BE2C (cell line): ENCODE results near the gene ALK.

Source experiments
- DNase-seq: peaks from one replicate; pipeline ENCODE4 v3.0.0-alpha.2; 2020
- H3K27me3 ChIP-seq: fragments of 250-450 bp; sonication (Bioruptor Pico); 2 replicates; pipeline ENCODE4 v1.5.1; 2020; ENCODE audit warnings: mild to moderate bottlenecking
- H3K36me3 ChIP-seq: fragments of 250-450 bp; sonication (Bioruptor Pico); 2 replicates; pipeline ENCODE4 v1.5.1; 2020; ENCODE audit warnings: mild to moderate bottlenecking
- H3K4me1 ChIP-seq: fragments of 250-450 bp; sonication (Bioruptor Pico); 2 replicates; pipeline ENCODE4 v1.5.1; 2020
- H3K4me3 ChIP-seq: 2 replicates; pipeline ENCODE4 v1.5.1; 2011; ENCODE audit warnings: low read depth, low read length
- H3K9me3 ChIP-seq: fragments of 250-450 bp; sonication (Bioruptor Pico); 2 replicates; pipeline ENCODE4 v1.5.1; 2020
- CTCF ChIP-seq: IDR thresholded peaks from 2 replicates; pipeline ENCODE4 v1.5.1; 2012; ENCODE audit warnings: mild to moderate bottlenecking, low read depth, low read length

The ALK gene

DNA sequence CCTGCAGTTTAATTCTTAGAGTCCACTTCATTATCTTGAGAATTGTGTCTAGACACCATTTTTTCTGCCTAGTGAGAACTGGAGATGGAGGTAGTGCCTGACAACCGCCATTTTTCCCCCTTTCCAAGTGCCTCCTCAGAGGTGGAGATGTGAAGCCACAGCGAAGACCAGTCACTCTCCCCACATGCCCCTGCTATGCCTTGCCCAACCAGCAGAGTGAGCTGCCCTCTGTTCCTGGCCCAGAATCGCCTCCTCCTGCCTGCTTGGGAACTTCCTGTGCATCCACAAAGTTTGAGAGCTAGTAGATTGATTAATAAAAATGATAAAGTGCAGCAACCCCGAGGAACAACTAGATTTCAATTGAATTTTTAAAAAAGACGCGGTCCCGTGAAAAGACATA lies 682.9 kb downstream of the ALK start:
- Histone ChIP-seq H3K27me3 (no peaks in the 10 kb centered on the region), H3K9me3 (no peaks in the 10 kb centered on the region), H3K4me1 (peaks cover 9% of the 10 kb centered on the region), H3K4me3 (no peak overlapping the region), H3K36me3 (no peaks in the 10 kb centered on the region)
- DNase-seq: peak; percentile 69
- peak; percentile 94 for TF ChIP-seq CTCF

DNA sequence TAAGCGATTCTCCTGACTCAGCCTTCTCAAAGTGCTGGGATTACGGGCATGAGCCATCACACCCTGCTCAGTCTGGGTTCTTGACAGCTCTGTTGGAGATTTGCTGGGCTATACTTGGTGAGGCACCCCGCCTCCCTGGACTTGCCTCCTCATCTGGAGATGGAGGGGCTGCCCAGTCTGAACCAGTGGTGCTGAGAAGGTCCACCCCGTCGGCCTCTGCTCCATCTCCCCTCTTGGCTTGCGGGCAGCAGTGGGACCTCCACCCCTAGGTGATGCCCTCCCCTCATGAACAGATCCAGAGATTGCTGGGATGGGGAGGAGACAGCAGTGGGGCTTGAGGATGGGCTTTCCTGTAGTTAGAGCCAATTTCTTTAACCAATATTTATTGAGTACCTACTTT lies 685.3 kb downstream of the ALK start:
- no peaks in the 10 kb centered on the region for H3K27me3 ChIP-seq
- H3K36me3 ChIP-seq: no peaks in the 10 kb centered on the region
- H3K4me3 ChIP-seq: no peak overlapping the region
- no peak for TF ChIP-seq CTCF
- no peak for DNase-seq
- H3K4me1 ChIP-seq: peaks cover 9% of the 10 kb centered on the region
- H3K9me3 ChIP-seq: no peaks in the 10 kb centered on the region

DNA sequence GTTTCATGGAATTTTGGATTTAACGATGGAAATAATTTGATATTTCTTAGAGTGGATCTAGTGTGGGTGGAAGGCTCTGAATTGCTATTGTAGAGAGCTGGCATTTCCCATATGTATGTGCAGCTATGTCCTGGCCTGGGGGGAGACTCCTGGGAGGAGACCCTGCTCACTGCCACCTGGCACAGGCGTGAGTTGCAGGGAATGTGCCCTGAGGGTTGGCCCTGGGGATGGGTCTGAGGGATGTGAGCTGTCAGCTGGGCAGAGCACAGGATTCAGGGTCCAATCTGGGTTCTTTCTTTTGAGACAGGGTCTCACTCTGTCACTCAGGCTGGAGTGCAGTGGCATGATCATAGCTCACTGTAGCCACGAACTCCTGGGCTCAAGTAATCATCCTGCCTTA lies 686.0 kb downstream of the ALK start:
- no peaks in the 10 kb centered on the region for H3K9me3 ChIP-seq

DNA sequence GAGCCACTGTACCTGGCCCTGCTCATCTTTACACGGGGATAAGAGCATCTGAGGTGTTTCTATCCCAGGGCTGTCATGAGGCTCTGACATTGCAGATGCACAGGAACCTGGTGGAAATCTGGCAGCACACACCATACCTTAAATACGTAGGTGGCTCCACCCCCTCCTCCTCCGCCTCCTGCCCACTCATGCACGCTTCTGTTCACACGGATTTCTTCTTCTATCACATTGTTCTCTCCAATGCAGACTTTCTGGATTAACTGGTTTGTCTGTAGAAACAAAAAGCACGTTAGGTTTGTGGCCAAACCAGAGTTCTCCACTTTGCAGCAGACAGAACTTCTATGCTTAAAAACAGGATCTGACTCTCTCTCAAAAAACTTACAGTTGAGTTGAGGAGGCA lies 688.0 kb downstream of the ALK start:
- Histone ChIP-seq H3K9me3 (no peaks in the 10 kb centered on the region), H3K4me1 (peaks cover 10% of the 10 kb centered on the region), H3K4me3 (no peak overlapping the region), H3K36me3 (no peaks in the 10 kb centered on the region), H3K27me3 (no peaks in the 10 kb centered on the region)
- TF ChIP-seq CTCF: no peak
- no peak for DNase-seq

More for the DNA sequence above, 686.0 kb downstream of the ALK start:
- Histone ChIP-seq H3K4me1 (peaks cover 4% of the 10 kb centered on the region), H3K27me3 (no peaks in the 10 kb centered on the region), H3K4me3 (no peak overlapping the region), H3K36me3 (no peaks in the 10 kb centered on the region)
- no peak for TF ChIP-seq CTCF
- DNase-seq: no peak

- Histone ChIP-seq H3K27me3 (no peaks in the 10 kb centered on the region), H3K9me3 (no peaks in the 10 kb centered on the region), H3K4me3 (no peak overlapping the region), H3K36me3 (no peaks in the 10 kb centered on the region), H3K4me1 (peaks cover 20% of the 10 kb centered on the region)
- TF ChIP-seq CTCF: no peak
- DNase-seq: no peak
Observed at GRCh38 chr2:29232041-29232440, 689.3 kb downstream of the ALK start.

GRCh38 chr2:29229640-29230039 lies 691.7 kb downstream of the ALK start:
- TF ChIP-seq CTCF: no peak

More at GRCh38 chr2:29229640-29230039, 691.7 kb downstream of the ALK start:
- peaks cover 28% of the 10 kb centered on the region for H3K4me1 ChIP-seq
- no peaks in the 10 kb centered on the region for H3K36me3 ChIP-seq
- H3K9me3 ChIP-seq: no peaks in the 10 kb centered on the region
- DNase-seq: no peak
- H3K27me3 ChIP-seq: no peaks in the 10 kb centered on the region
- H3K4me3 ChIP-seq: no peak overlapping the region
